SK-N-SH (cell line): ENCODE data around the gene ZFYVE9. TPM values are rescaled to one million over a fixed set of nuclear protein-coding genes. Genes with fewer than 3 reads are reported as not detected.

Source experiments
- CTCF ChIA-PET: fragments of 300-600, 350-600 bp; formaldehyde crosslinking; extraction: SDS; loops from one replicate; lab custom pipeline; 2021; lab: Yijun Ruan, JAX
- POLR2A ChIA-PET: fragments of 350-600 bp; sonication (Branson Sonifier 250); formaldehyde crosslinking; extraction: SDS; loops from one replicate; lab custom pipeline; 2020; ENCODE audit warnings: antibody characterized with exemption, inconsistent platforms; lab: Yijun Ruan, JAX
- DNase-seq: peaks from one replicate; pipeline ENCODE4 v3.0.0; 2012
- H2AFZ ChIP-seq: fragments of 200-600 bp; sonication (generic); 2 replicates; pipeline ENCODE4 v1.8.1; 2016; ENCODE audit warnings: antibody characterized with exemption, mild to moderate bottlenecking, low read depth
- H3F3A ChIP-seq: fragments of 200-600 bp; sonication (generic); replicated peaks from 2 replicates; pipeline ENCODE3; 2016; ENCODE audit warnings: antibody characterized with exemption, mild to moderate bottlenecking; ENCODE audit not compliant: insufficient read depth
- H3K27ac ChIP-seq, 2 experiments: fragments of 200-500 bp in 1 of 2; fragments of 200-600 bp in 1 of 2; sonication (Bioruptor generic) in 1 of 2; sonication (generic), shearing (Covaris generic) in 1 of 2; 2 replicates each; pipeline versions ENCODE4 v1.5.1 to v1.6.1; 2014 to 2016; ENCODE audit warnings: low read depth in 2 of 2, inconsistent platforms in 1 of 2, low read length in 1 of 2, mild to moderate bottlenecking in 1 of 2, mixed read lengths in 1 of 2
- H3K27me3 ChIP-seq: fragments of 200-600 bp; sonication (generic), shearing (Covaris generic); 2 replicates; pipeline ENCODE4 v1.6.1; 2016; ENCODE audit warnings: mixed run types; ENCODE audit not compliant: insufficient read depth
- H3K36me3 ChIP-seq, 2 experiments: fragments of 200-500 bp in 1 of 2; fragments of 200-600 bp in 1 of 2; sonication (Bioruptor generic) in 1 of 2; sonication (generic) in 1 of 2; replicated peaks in 1 of 2; 2 replicates each; pipeline versions ENCODE3 to v1.5.1; 2014 to 2016; ENCODE audit warnings: low read length in 1 of 2, mild to moderate bottlenecking in 1 of 2; ENCODE audit not compliant: insufficient read depth in 2 of 2, control insufficient read depth in 1 of 2
- H3K4me1 ChIP-seq, 2 experiments: fragments of 200-500 bp in 1 of 2; fragments of 200-600 bp in 1 of 2; sonication (Bioruptor generic) in 1 of 2; sonication (generic), shearing (Covaris generic) in 1 of 2; 2 replicates each; pipeline versions ENCODE4 v1.5.1 to v1.6.1; 2014 to 2016; ENCODE audit warnings: low read depth in 1 of 2, low read length in 1 of 2, mixed run types in 1 of 2; ENCODE audit not compliant: insufficient read depth in 2 of 2, control insufficient read depth in 1 of 2
- H3K4me2 ChIP-seq: fragments of 200-600 bp; sonication (generic), shearing (Covaris generic); 2 replicates; pipeline ENCODE4 v1.6.1; 2017; ENCODE audit warnings: mixed run types
- H3K4me3 ChIP-seq, 2 experiments: fragments of 200-500 bp in 1 of 2; fragments of 200-600 bp in 1 of 2; sonication (Bioruptor generic) in 1 of 2; sonication (generic), shearing (Covaris generic) in 1 of 2; 2 replicates each; pipeline versions ENCODE4 v1.5.1 to v1.8.1; 2014 to 2016; ENCODE audit warnings: low read depth in 2 of 2, inconsistent platforms in 1 of 2, low read length in 1 of 2, mild to moderate bottlenecking in 1 of 2, mixed read lengths in 1 of 2, moderate library complexity in 1 of 2
- H3K79me2 ChIP-seq: fragments of 200-600 bp; sonication (generic); 2 replicates; pipeline ENCODE4 v1.8.1; 2017; ENCODE audit warnings: mild to moderate bottlenecking; ENCODE audit not compliant: insufficient read depth
- H3K9ac ChIP-seq: fragments of 200-600 bp; sonication (generic); 2 replicates; pipeline ENCODE4 v1.6.1; 2017; ENCODE audit warnings: mixed run types
- H3K9me2 ChIP-seq: fragments of 200-600 bp; sonication (generic); 2 replicates; pipeline ENCODE4 v1.6.1; 2017; ENCODE audit warnings: mixed run types
- H3K9me3 ChIP-seq: fragments of 200-600 bp; sonication (generic); 2 replicates; pipeline ENCODE4 v1.6.1; 2017; ENCODE audit warnings: mixed run types, mild to moderate bottlenecking, moderate library complexity
- H4K20me1 ChIP-seq: fragments of 200-600 bp; sonication (generic); 2 replicates; pipeline ENCODE4 v1.6.1; 2017; ENCODE audit warnings: mild to moderate bottlenecking, mixed run types; ENCODE audit not compliant: insufficient read depth
- ELF1 ChIP-seq: IDR thresholded peaks from 2 replicates; pipeline ENCODE4 v1.4.0; 2012
- EP300 ChIP-seq, 2 experiments: IDR thresholded peaks; 2 replicates each; pipeline versions ENCODE4 v1.4.0 to v1.6.1; 2012; ENCODE audit warnings: borderline replicate concordance in 1 of 2, low read depth in 1 of 2, low read length in 1 of 2
- FOXJ3 ChIP-seq: sonication (generic); formaldehyde crosslinking; IDR thresholded peaks from 2 replicates; pipeline ENCODE4 v1.5.1; 2020; ENCODE audit warnings: mild to moderate bottlenecking, missing genetic modification reagents
- GATA2 ChIP-seq: sonication (generic); formaldehyde crosslinking; IDR thresholded peaks from 2 replicates; pipeline ENCODE4 v1.5.0; 2020; ENCODE audit warnings: mild to moderate bottlenecking, missing genetic modification reagents
- NRF1 ChIP-seq: IDR thresholded peaks from 2 replicates; pipeline ENCODE4 v1.6.1; 2012; ENCODE audit warnings: low read depth, mild to moderate bottlenecking, low read length
- RAD21 ChIP-seq: IDR thresholded peaks from 2 replicates; pipeline ENCODE4 v1.6.1; 2012; ENCODE audit warnings: mild to moderate bottlenecking, low read length
- TCF12 ChIP-seq: IDR thresholded peaks from 2 replicates; pipeline ENCODE4 v1.4.0; 2012
- YY1 ChIP-seq: IDR thresholded peaks from 2 replicates; pipeline ENCODE4 v1.4.0; 2012; ENCODE audit warnings: low read depth, mild to moderate bottlenecking
- WGBS: methylation state at CpG from one replicate; pipeline ENCODE4 v1.1.6; 2017; ENCODE audit warnings: low lambda C conversion rate; 5-methylcytosine and 5-hydroxymethylcytosine counted together
- polyA plus RNA-seq, 3 experiments: library from polyadenylated mRNA; depleted of rRNA; stranded (reverse); fragments of >200 nt; gene quantifications; 2 replicates each; pipeline ENCODE4 v1.2.3, GENCODE V29; 2012
- TF ChIP-seq, protein P1 (sequence below): IDR thresholded peaks from 2 replicates; pipeline ENCODE4 v1.4.0; 2012; ENCODE audit warnings: low read depth, borderline replicate concordance
- TF ChIP-seq, protein P2 (sequence below): fragments of 150-350 bp; IDR thresholded peaks from 2 replicates; pipeline ENCODE4 v1.6.1; 2016; ENCODE audit warnings: mild to moderate bottlenecking, low read depth, low read length
- TF ChIP-seq, protein P3 (sequence below): IDR thresholded peaks from 2 replicates; pipeline ENCODE4 v1.6.1; 2012; ENCODE audit warnings: mild to moderate bottlenecking, low read depth, low read length, moderate library complexity

The ZFYVE9 gene
- polyA plus RNA-seq, 1 of the 3 experiments (the other 2 are of a cell fraction), result 4.1 TPM

DNA sequence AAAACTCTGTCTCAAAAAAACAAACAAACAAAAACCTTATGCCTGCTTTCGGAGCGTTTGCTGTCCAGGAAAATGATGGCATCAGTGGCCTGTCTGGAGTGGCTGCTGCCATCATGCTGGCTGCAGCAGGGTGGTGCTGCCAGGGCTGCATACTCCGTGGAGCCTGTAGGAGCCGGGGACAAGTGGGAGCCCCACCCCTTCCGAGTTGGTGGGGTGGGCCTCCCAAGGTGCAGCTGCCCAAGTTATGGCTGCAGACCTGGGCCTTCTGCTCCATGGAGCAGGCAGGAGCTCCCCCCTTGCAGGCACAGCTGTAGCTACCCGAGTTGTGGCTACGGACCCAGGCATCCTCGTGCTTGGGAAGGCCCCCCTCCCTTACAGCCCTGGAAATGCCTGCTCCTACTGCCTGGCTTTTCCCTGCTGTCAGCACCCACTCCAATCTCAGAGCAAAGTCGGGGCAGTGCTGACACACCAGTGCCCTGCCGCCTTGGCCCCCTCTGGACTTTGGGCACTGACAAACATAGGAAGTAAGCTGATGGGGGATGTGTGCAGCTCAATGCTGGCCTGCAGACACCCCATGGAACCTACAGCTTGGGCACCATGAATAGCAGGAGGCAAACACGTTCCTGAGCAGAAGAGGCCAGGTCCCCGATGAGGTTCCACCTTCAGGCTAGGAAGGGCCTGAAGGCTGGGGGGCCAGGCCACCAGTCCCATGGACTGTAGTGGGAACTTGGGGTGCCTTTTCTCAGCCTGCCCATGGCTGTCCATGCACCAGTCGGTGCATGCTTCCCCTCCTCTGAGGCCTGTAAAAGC lies 163.7 kb downstream of the ZFYVE9 start:
- no peak overlapping the region for H3K9ac ChIP-seq
- H3K27me3 ChIP-seq, result no peaks in the 10 kb centered on the region
- no peak for TF ChIP-seq FOXJ3 (CRISPR knock-in tag)
- no peak for TF ChIP-seq EP300 (IDR thresholded peaks at IDR 0.05; ENCODE audit: borderline replicate concordance in 1 of 2, low read depth in 1 of 2, low read length in 1 of 2)
- TF ChIP-seq RAD21, result no peak
- no peak for TF ChIP-seq ELF1
- no peak for TF ChIP-seq GATA2
- TF ChIP-seq, protein P1, sequence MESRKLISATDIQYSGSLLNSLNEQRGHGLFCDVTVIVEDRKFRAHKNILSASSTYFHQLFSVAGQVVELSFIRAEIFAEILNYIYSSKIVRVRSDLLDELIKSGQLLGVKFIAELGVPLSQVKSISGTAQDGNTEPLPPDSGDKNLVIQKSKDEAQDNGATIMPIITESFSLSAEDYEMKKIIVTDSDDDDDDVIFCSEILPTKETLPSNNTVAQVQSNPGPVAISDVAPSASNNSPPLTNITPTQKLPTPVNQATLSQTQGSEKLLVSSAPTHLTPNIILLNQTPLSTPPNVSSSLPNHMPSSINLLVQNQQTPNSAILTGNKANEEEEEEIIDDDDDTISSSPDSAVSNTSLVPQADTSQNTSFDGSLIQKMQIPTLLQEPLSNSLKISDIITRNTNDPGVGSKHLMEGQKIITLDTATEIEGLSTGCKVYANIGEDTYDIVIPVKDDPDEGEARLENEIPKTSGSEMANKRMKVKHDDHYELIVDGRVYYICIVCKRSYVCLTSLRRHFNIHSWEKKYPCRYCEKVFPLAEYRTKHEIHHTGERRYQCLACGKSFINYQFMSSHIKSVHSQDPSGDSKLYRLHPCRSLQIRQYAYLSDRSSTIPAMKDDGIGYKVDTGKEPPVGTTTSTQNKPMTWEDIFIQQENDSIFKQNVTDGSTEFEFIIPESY, result no peak
- TF ChIP-seq NRF1, result no peak
- TF ChIP-seq YY1, result no peak
- TF ChIP-seq, protein P2, sequence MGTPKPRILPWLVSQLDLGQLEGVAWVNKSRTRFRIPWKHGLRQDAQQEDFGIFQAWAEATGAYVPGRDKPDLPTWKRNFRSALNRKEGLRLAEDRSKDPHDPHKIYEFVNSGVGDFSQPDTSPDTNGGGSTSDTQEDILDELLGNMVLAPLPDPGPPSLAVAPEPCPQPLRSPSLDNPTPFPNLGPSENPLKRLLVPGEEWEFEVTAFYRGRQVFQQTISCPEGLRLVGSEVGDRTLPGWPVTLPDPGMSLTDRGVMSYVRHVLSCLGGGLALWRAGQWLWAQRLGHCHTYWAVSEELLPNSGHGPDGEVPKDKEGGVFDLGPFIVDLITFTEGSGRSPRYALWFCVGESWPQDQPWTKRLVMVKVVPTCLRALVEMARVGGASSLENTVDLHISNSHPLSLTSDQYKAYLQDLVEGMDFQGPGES, result no peak
- TF ChIP-seq, protein P3, sequence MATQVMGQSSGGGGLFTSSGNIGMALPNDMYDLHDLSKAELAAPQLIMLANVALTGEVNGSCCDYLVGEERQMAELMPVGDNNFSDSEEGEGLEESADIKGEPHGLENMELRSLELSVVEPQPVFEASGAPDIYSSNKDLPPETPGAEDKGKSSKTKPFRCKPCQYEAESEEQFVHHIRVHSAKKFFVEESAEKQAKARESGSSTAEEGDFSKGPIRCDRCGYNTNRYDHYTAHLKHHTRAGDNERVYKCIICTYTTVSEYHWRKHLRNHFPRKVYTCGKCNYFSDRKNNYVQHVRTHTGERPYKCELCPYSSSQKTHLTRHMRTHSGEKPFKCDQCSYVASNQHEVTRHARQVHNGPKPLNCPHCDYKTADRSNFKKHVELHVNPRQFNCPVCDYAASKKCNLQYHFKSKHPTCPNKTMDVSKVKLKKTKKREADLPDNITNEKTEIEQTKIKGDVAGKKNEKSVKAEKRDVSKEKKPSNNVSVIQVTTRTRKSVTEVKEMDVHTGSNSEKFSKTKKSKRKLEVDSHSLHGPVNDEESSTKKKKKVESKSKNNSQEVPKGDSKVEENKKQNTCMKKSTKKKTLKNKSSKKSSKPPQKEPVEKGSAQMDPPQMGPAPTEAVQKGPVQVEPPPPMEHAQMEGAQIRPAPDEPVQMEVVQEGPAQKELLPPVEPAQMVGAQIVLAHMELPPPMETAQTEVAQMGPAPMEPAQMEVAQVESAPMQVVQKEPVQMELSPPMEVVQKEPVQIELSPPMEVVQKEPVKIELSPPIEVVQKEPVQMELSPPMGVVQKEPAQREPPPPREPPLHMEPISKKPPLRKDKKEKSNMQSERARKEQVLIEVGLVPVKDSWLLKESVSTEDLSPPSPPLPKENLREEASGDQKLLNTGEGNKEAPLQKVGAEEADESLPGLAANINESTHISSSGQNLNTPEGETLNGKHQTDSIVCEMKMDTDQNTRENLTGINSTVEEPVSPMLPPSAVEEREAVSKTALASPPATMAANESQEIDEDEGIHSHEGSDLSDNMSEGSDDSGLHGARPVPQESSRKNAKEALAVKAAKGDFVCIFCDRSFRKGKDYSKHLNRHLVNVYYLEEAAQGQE, result no peak
- TF ChIP-seq TCF12, result no peak
- TF ChIP-seq, all 33 proteins: peak for 0
- WGBS, result 82% methylated on average over 4 of the region's 13 CpGs
- ChIA-PET CTCF (interaction anchor here (1.5 kb wide), 1 partner anchor 178 kb away, joined by 4 read pairs; no protein-coding TSS in a partner anchor), POLR2A (interaction anchor here (0.5 to 0.6 kb wide), 2 partner anchors 207 to 819 kb away, joined by 3 to 4 read pairs; no protein-coding TSS in a partner anchor)
- no peak for DNase-seq
- no peaks in the 10 kb centered on the region for H3K9me3 ChIP-seq
- no peak overlapping the region for H3K4me3 ChIP-seq
- H3K4me2 ChIP-seq, result no peak overlapping the region
- no peak overlapping the region for H3K27ac ChIP-seq
- no peaks in the 10 kb centered on the region for H3K79me2 ChIP-seq
- H3K9me2 ChIP-seq, result no peaks in the 10 kb centered on the region
- H3K36me3 ChIP-seq, result peaks cover 0 to 15% of the 10 kb centered on the region in 2 experiments
- no peak overlapping the region for H2AFZ ChIP-seq
- H3F3A ChIP-seq, result peaks cover 6% of the 10 kb centered on the region
- H4K20me1 ChIP-seq, result no peaks in the 10 kb centered on the region
- H3K4me1 ChIP-seq, result no peaks in the 10 kb centered on the region
